Spinal cord (tissue), 10 donors: Measurements from ENCODE around the gene FAAP20. TPM values are rescaled to one million over a fixed set of nuclear protein-coding genes. Genes with fewer than 3 reads are reported as not detected.

Experiments
- DNase-seq, 6 donors: peaks; one replicate each; pipeline versions ENCODE4 v3.0.0 to v3.0.0-alpha.2; 2013 to 2015; ENCODE audit warnings: low spot score in 6 of 6, low read depth in 4 of 6
- H3K27ac ChIP-seq: one replicate; pipeline ENCODE4 v1.5.1; 2013; ENCODE audit warnings: low read depth, low read length, control low read depth
- H3K27me3 ChIP-seq: one replicate; pipeline ENCODE4 v1.6.1; 2013; ENCODE audit warnings: low read length; ENCODE audit not compliant: control insufficient read depth, insufficient read depth
- H3K36me3 ChIP-seq: one replicate; pipeline ENCODE4 v1.6.1; 2013; ENCODE audit warnings: low read length; ENCODE audit not compliant: control insufficient read depth, insufficient read depth
- H3K4me1 ChIP-seq: one replicate; pipeline ENCODE4 v1.6.1; 2013; ENCODE audit warnings: low read length; ENCODE audit not compliant: control insufficient read depth, insufficient read depth
- H3K4me3 ChIP-seq: one replicate; pipeline ENCODE4 v1.5.1; 2013; ENCODE audit warnings: low read depth, low read length, control low read depth
- H3K9me3 ChIP-seq: one replicate; pipeline ENCODE4 v1.6.1; 2013; ENCODE audit warnings: low read length; ENCODE audit not compliant: control insufficient read depth, insufficient read depth
- WGBS: methylation state at CpG from one replicate; pipeline ENCODE4 v1.1.5; 2013; ENCODE audit warnings: missing lambda C conversion rate; ENCODE audit not compliant: insufficient coverage; 5-methylcytosine and 5-hydroxymethylcytosine counted together
- polyA plus RNA-seq, 2 donors: library from polyadenylated mRNA; unstranded; fragments of 120-200 nt; gene quantifications; one replicate each; pipeline ENCODE4 v1.2.1, GENCODE V29; 2013; ENCODE audit not compliant: insufficient read length in 2 of 2
- total RNA-seq, 2 donors: library from RNA; depleted of rRNA in 1 of 2; stranded (reverse); fragments of 120-200 nt in 1 of 2; fragments of >200 nt in 1 of 2; gene quantifications; one replicate each; pipeline versions ENCODE4 v1.2.3 to v1.2.4, GENCODE V29; 2013 to 2014
- donor health status: healthy.

FAAP20 gene
- total and polyA plus RNA-seq, 4 donors: 15.5 to 96.8 (median 57.3) TPM

- H3K36me3 ChIP-seq: peaks cover 58% of the 10 kb centered on the region
- WGBS: 93% methylated on average over 15 of the region's 15 CpGs
- no peak for DNase-seq
- peaks cover 13% of the 10 kb centered on the region for H3K4me1 ChIP-seq
- no peak overlapping the region for H3K27ac ChIP-seq
- no peaks in the 10 kb centered on the region for H3K9me3 ChIP-seq
- no peak overlapping the region for H3K4me3 ChIP-seq
- H3K27me3 ChIP-seq: no peaks in the 10 kb centered on the region
Measured at GRCh38 chr1:2144501-2145090, 50.0 kb downstream of the FAAP20 start.

GRCh38 chr1:2143814-2144500, 50.6 kb downstream of the FAAP20 start:
- Histone ChIP-seq H3K27ac (no peak overlapping the region), H3K27me3 (no peaks in the 10 kb centered on the region), H3K9me3 (no peaks in the 10 kb centered on the region), H3K36me3 (peaks cover 51% of the 10 kb centered on the region), H3K4me3 (no peak overlapping the region), H3K4me1 (peaks cover 9% of the 10 kb centered on the region)
- 93% methylated on average over 29 of the region's 30 CpGs for WGBS
- DNase-seq: no peak

GRCh38 chr1:2141025-2141424, 53.5 kb downstream of the FAAP20 start:
- Histone ChIP-seq H3K36me3 (peaks cover 44% of the 10 kb centered on the region), H3K9me3 (no peaks in the 10 kb centered on the region), H3K27me3 (no peaks in the 10 kb centered on the region), H3K4me1 (peaks cover 38% of the 10 kb centered on the region), H3K4me3 (no peak overlapping the region), H3K27ac (no peak overlapping the region)
- no peak for DNase-seq
- 80% methylated on average over 1 of the region's 4 CpGs for WGBS

Other genes starting within 250 kb of the FAAP20 start
- gene CFAP74, start 191.0 kb downstream of the FAAP20 start, total RNA-seq: 1 to 10 TPM in 1 of 2 donors, under 1 TPM in 1; 0.59 to 4.1 TPM
- 1 to 10 TPM; 5.0 to 5.6 TPM for gene CFAP74, start 191.0 kb downstream of the FAAP20 start, polyA plus RNA-seq
- 1 to 10 TPM in 1 of 2 donors, under 1 TPM in 1; 0.88 to 1.6 TPM for gene GABRD, start 175.4 kb downstream of the FAAP20 start, total RNA-seq
- gene GABRD, start 175.4 kb downstream of the FAAP20 start, polyA plus RNA-seq: 1 to 10 TPM; 3.9 to 5.2 TPM
- gene PRKCZ, start 144.4 kb downstream of the FAAP20 start, total RNA-seq: 10 to 100 TPM; 33.2 to 63.6 TPM
- 100 to 1,000 TPM; 123 to 131 TPM for gene PRKCZ, start 144.4 kb downstream of the FAAP20 start, polyA plus RNA-seq
- gene SKI, start 33.5 kb upstream of the FAAP20 start, total RNA-seq: 10 to 100 TPM; 20.0 to 23.0 TPM
- 10 to 100 TPM; 69.4 to 72.3 TPM for gene SKI, start 33.5 kb upstream of the FAAP20 start, polyA plus RNA-seq
- 10 to 100 TPM in 1 of 2 donors, 1 to 10 TPM in 1; 8.4 to 17.5 TPM for gene MORN1, start 196.8 kb upstream of the FAAP20 start, total RNA-seq
- gene MORN1, start 196.8 kb upstream of the FAAP20 start, polyA plus RNA-seq: 10 to 100 TPM; 10.6 to 15.0 TPM
- 10 to 100 TPM; 48.8 to 83.6 TPM for gene RER1, start 197.1 kb upstream of the FAAP20 start, total RNA-seq
- 100 to 1,000 TPM in 1 of 2 donors, 10 to 100 TPM in 1; 95.9 to 118 TPM for gene RER1, start 197.1 kb upstream of the FAAP20 start, polyA plus RNA-seq
- gene PEX10, start 217.8 kb upstream of the FAAP20 start, total RNA-seq: 10 to 100 TPM; 17.7 to 28.3 TPM
- gene PEX10, start 217.8 kb upstream of the FAAP20 start, polyA plus RNA-seq: 10 to 100 TPM; 35.1 to 36.9 TPM